NB4 (cell line): ENCODE data around the gene C9.

Source experiments
- CTCF ChIP-seq: IDR thresholded peaks from one replicate; pipeline ENCODE4 v1.5.1; 2012; ENCODE audit warnings: low read depth, low read length
- POLR2A ChIP-seq: IDR thresholded peaks from 2 replicates; pipeline ENCODE4 v1.6.1; 2011; ENCODE audit warnings: mild to moderate bottlenecking; ENCODE audit not compliant: insufficient read length; ENCODE audit errors: extremely low read depth
- TF ChIP-seq, protein P1 (sequence below): IDR thresholded peaks from 2 replicates; pipeline ENCODE4 v1.6.1; 2011; ENCODE audit warnings: low read depth, low read length

DNA sequence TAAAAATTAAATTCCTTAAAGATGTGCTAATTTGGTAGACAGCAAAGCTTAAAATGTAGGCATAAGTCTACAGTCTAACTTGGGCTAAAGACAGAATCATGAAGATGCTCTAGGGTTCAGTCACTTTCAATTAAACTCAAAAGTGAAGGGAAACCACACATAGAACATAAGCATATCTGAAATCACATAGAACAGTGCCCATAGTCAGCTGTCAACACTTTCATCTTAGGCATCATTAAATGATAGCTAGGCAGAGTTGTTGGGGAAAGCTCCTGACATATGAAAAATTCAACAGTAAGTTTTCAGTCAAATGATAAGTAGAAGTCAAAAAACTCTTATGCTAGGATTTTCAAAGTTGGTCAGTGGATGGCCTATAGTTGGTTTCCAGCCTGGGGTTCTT lies 49.5 kb upstream of the C9 start:
- no peak for TF ChIP-seq CTCF
- no peak for TF ChIP-seq POLR2A
- TF ChIP-seq, protein P1, sequence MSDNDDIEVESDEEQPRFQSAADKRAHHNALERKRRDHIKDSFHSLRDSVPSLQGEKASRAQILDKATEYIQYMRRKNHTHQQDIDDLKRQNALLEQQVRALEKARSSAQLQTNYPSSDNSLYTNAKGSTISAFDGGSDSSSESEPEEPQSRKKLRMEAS = no peak
